Smooth muscle cell (in vitro differentiated cells): ENCODE results near the gene ITM2C. TPM values are rescaled to one million over a fixed set of nuclear protein-coding genes. Genes with fewer than 3 reads are reported as not detected.

Experiments used
- DNase-seq: peaks from one replicate; lab custom pipeline; 2025; ENCODE audit not compliant: unreplicated experiment; lab: John Stamatoyannopoulos, UW
- H2AFZ ChIP-seq: fragments of 200-600 bp; sonication (generic); 2 replicates; pipeline ENCODE4 v1.6.0; 2016; ENCODE audit warnings: antibody characterized with exemption, low read depth, mild to moderate bottlenecking
- H3F3A ChIP-seq: fragments of 200-600 bp; sonication (generic); 2 replicates; pipeline ENCODE4 v1.6.0; 2017; ENCODE audit warnings: antibody characterized with exemption, low read depth
- H3K27ac ChIP-seq: fragments of 200-600 bp; sonication (generic); 2 replicates; pipeline ENCODE4 v1.5.1; 2016; ENCODE audit warnings: low read depth, mild to moderate bottlenecking
- H3K27me3 ChIP-seq: fragments of 200-600 bp; sonication (generic); 2 replicates; pipeline ENCODE4 v1.6.1; 2016; ENCODE audit warnings: low read depth, mild to moderate bottlenecking
- H3K36me3 ChIP-seq: fragments of 200-600 bp; sonication (generic); 2 replicates; pipeline ENCODE4 v1.5.1; 2016; ENCODE audit warnings: low read depth
- H3K4me1 ChIP-seq: fragments of 200-600 bp; sonication (generic); 2 replicates; pipeline ENCODE4 v1.5.1; 2016; ENCODE audit warnings: low read depth
- H3K4me2 ChIP-seq: fragments of 200-600 bp; sonication (generic); 2 replicates; pipeline ENCODE4 v1.6.0; 2016; ENCODE audit warnings: mild to moderate bottlenecking
- H3K4me3 ChIP-seq: fragments of 200-600 bp; sonication (generic); 2 replicates; pipeline ENCODE4 v1.5.1; 2016; ENCODE audit warnings: mild to moderate bottlenecking
- H3K79me2 ChIP-seq: fragments of 200-600 bp; sonication (generic); 2 replicates; pipeline ENCODE4 v1.6.0; 2016; ENCODE audit warnings: low read depth, mild to moderate bottlenecking
- H3K9ac ChIP-seq: fragments of 200-600 bp; sonication (generic); 2 replicates; pipeline ENCODE4 v1.6.0; 2016; ENCODE audit warnings: low read depth
- H3K9me3 ChIP-seq: fragments of 200-600 bp; sonication (generic); replicated peaks from 2 replicates; pipeline ENCODE4 v1.5.1; 2016; ENCODE audit warnings: low read depth
- H4K20me1 ChIP-seq: fragments of 200-600 bp; sonication (generic); 2 replicates; pipeline ENCODE4 v1.6.0; 2016; ENCODE audit warnings: low read depth
- CTCF ChIP-seq: fragments of 200-600 bp; sonication (generic); IDR thresholded peaks from 2 replicates; pipeline ENCODE4 v1.5.1; 2017; ENCODE audit warnings: borderline replicate concordance, mild to moderate bottlenecking, antibody characterized with exemption; ENCODE audit not compliant: insufficient read depth, poor library complexity, severe bottlenecking
- WGBS: methylation state at CpG from one replicate; pipeline ENCODE4 v1.1.7; 2016; ENCODE audit warnings: low lambda C conversion rate; 5-methylcytosine and 5-hydroxymethylcytosine counted together
- polyA plus RNA-seq: library from polyadenylated mRNA; unstranded; fragments of >200 nt; fragmentation: Nextera tagmentation; extraction: Ambion mirVana; gene quantifications from 2 replicates; pipeline ENCODE4 v1.2.1, GENCODE V29; 2016
- total RNA-seq: library from RNA; depleted of rRNA; stranded (reverse); fragments of >200 nt; gene quantifications from 2 replicates; pipeline ENCODE4 v1.2.3, GENCODE V29; 2014

The ITM2C gene
- total and polyA plus RNA-seq, 2 experiments from 2014 or later: 344 to 600 TPM

GRCh38 chr2:230901006-230901405 is 36.3 kb downstream of the ITM2C start:
- no peaks in the 10 kb centered on the region for H3K9me3 ChIP-seq
- DNase-seq: no peak
- no peaks in the 10 kb centered on the region for H3K36me3 ChIP-seq
- peaks cover 18% of the 10 kb centered on the region for H3K27me3 ChIP-seq
- no peak overlapping the region for H3K4me3 ChIP-seq
- WGBS: 73% methylated on average over 5 of the region's 5 CpGs
- peaks cover 4% of the 10 kb centered on the region for H3F3A ChIP-seq
- H3K27ac ChIP-seq: no peak overlapping the region
- no peak for TF ChIP-seq CTCF
- peaks cover 6% of the 10 kb centered on the region for H3K4me1 ChIP-seq
- no peak overlapping the region for H3K9ac ChIP-seq
- no peak overlapping the region for H2AFZ ChIP-seq
- no peaks in the 10 kb centered on the region for H3K79me2 ChIP-seq
- H3K4me2 ChIP-seq: no peak overlapping the region
- H4K20me1 ChIP-seq: no peaks in the 10 kb centered on the region

- Histone ChIP-seq H4K20me1 (no peaks in the 10 kb centered on the region), H2AFZ (no peak overlapping the region), H3K4me1 (peaks cover 6% of the 10 kb centered on the region), H3K9ac (no peak overlapping the region), H3K36me3 (no peaks in the 10 kb centered on the region), H3K4me3 (no peak overlapping the region), H3K4me2 (no peak overlapping the region), H3K9me3 (no peaks in the 10 kb centered on the region), H3K27ac (no peak overlapping the region), H3K27me3 (peaks cover 18% of the 10 kb centered on the region), H3F3A (peaks cover 6% of the 10 kb centered on the region), H3K79me2 (no peaks in the 10 kb centered on the region)
- no peak for DNase-seq
- peak; percentile 75 for TF ChIP-seq CTCF
- 32% methylated on average over 8 of the region's 8 CpGs for WGBS
Observed at GRCh38 chr2:230902180-230902899, 37.6 kb downstream of the ITM2C start.

GRCh38 chr2:230903231-230904150 is 38.7 kb downstream of the ITM2C start:
- Histone ChIP-seq H3K9ac (no peak overlapping the region), H2AFZ (no peak overlapping the region), H4K20me1 (no peaks in the 10 kb centered on the region), H3K9me3 (no peaks in the 10 kb centered on the region), H3K79me2 (no peaks in the 10 kb centered on the region), H3K4me2 (no peak overlapping the region), H3F3A (peaks cover 6% of the 10 kb centered on the region), H3K4me3 (no peak overlapping the region), H3K4me1 (peaks cover 6% of the 10 kb centered on the region), H3K27me3 (peaks cover 16% of the 10 kb centered on the region), H3K27ac (no peak overlapping the region), H3K36me3 (no peaks in the 10 kb centered on the region)
- no peak for DNase-seq
- WGBS: 88% methylated on average over 19 of the region's 19 CpGs
- TF ChIP-seq CTCF: no peak
